WERI-Rb-1 (cell line): ENCODE data around the gene MTCH1.

Experiments
- DNase-seq: peaks from one replicate; pipeline ENCODE4 v3.0.0-alpha.2; 2020
- H3K27ac ChIP-seq: fragments of 250-450 bp; sonication (Bioruptor Pico); 2 replicates; pipeline ENCODE4 v1.5.1; 2020; ENCODE audit warnings: mild to moderate bottlenecking, moderate library complexity
- H3K27me3 ChIP-seq: fragments of 250-450 bp; sonication (Bioruptor Pico); 2 replicates; pipeline ENCODE4 v1.5.1; 2021; ENCODE audit warnings: mild to moderate bottlenecking, low read depth, moderate library complexity; ENCODE audit not compliant: insufficient read depth, severe bottlenecking
- H3K36me3 ChIP-seq: fragments of 250-450 bp; sonication (Bioruptor Pico); 2 replicates; pipeline ENCODE4 v1.5.1; 2020; ENCODE audit warnings: mild to moderate bottlenecking, moderate library complexity
- H3K4me3 ChIP-seq: 2 replicates; pipeline ENCODE4 v1.5.1; 2011; ENCODE audit warnings: low read depth, mild to moderate bottlenecking, control low read depth, low read length
- H3K9me3 ChIP-seq: fragments of 250-450 bp; sonication (Bioruptor Pico); 2 replicates; pipeline ENCODE4 v1.5.1; 2021; ENCODE audit warnings: mild to moderate bottlenecking, moderate library complexity; ENCODE audit not compliant: severe bottlenecking
- CTCF ChIP-seq: IDR thresholded peaks from 2 replicates; pipeline ENCODE4 v1.5.1; 2011; ENCODE audit warnings: low read depth, mild to moderate bottlenecking, control low read depth, inconsistent platforms, low read length

The MTCH1 gene

DNA sequence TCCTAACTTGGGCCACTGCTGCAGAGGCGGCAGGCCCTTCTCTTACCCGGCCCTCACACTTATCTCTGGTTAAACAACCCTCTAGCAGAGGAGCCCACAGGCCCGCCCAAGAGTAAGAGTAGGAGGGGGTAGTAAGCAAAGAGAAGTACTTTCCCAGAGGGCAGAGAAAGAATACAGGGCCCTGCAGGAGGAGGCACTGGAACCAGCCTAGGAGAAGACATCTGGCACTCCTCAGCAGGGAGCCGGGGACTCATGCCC, 10.1 kb downstream of the MTCH1 start:
- H3K27me3 ChIP-seq = no peaks in the 10 kb centered on the region
- TF ChIP-seq CTCF = no peak
- peaks cover 98% of the 10 kb centered on the region for H3K36me3 ChIP-seq
- no peaks in the 10 kb centered on the region for H3K9me3 ChIP-seq
- no peak overlapping the region for H3K4me3 ChIP-seq
- no peak for DNase-seq
- no peak overlapping the region for H3K27ac ChIP-seq

GRCh38 chr6:36975231-36976006, 10.6 kb downstream of the MTCH1 start:
- no peak overlapping the region for H3K27ac ChIP-seq
- no peaks in the 10 kb centered on the region for H3K27me3 ChIP-seq
- no peak for DNase-seq
- no peak for TF ChIP-seq CTCF
- no peaks in the 10 kb centered on the region for H3K9me3 ChIP-seq
- H3K36me3 ChIP-seq = peaks cover 99% of the 10 kb centered on the region
- no peak overlapping the region for H3K4me3 ChIP-seq

DNA sequence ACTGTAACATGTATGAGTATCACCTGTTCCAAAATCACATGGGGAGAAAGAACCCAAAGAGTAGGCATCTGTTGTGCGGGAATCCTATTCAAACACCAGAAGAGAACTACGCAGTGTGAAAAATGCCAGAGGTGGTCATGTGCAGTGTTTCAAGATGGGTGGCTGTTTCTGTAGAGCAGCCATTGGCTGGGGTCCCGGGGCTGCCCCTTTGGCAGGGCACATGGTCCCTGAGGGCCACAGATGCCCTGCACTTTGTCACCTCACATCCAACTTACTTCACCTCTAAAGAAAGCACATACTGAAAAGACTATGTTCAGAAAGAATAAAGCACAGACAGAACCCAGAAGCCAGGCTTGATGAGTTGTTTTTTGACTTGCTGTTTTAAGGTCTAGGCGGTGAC, 12.3 kb downstream of the MTCH1 start:
- Histone ChIP-seq H3K9me3 (no peaks in the 10 kb centered on the region), H3K4me3 (no peak overlapping the region), H3K27me3 (no peaks in the 10 kb centered on the region), H3K36me3 (peaks cover 100% of the 10 kb centered on the region), H3K27ac (no peak overlapping the region)
- no peak for DNase-seq
- no peak for TF ChIP-seq CTCF

GRCh38 chr6:36973190-36973589, 12.8 kb downstream of the MTCH1 start:
- no peak for TF ChIP-seq CTCF
- Histone ChIP-seq H3K4me3 (no peak overlapping the region), H3K36me3 (peaks cover 100% of the 10 kb centered on the region), H3K27me3 (no peaks in the 10 kb centered on the region), H3K27ac (no peak overlapping the region), H3K9me3 (no peaks in the 10 kb centered on the region)
- DNase-seq = no peak

- no peaks in the 10 kb centered on the region for H3K9me3 ChIP-seq
- H3K27ac ChIP-seq = no peak overlapping the region
- H3K36me3 ChIP-seq = peaks cover 100% of the 10 kb centered on the region
- H3K4me3 ChIP-seq = no peak overlapping the region
- no peaks in the 10 kb centered on the region for H3K27me3 ChIP-seq
- no peak for TF ChIP-seq CTCF
- DNase-seq = no peak
Measured at GRCh38 chr6:36971921-36972673, 13.9 kb downstream of the MTCH1 start.
